Keratinocyte (primary cell): ENCODE measurements around the gene FGF12. TPM values are rescaled to one million over a fixed set of nuclear protein-coding genes. Genes with fewer than 3 reads are reported as not detected.

ENCODE experiments used
- DNase-seq: peaks from one replicate; pipeline ENCODE4 v3.0.0-alpha.2; 2011; ENCODE audit warnings: low read depth, missing footprints, low spot score
- FAIRE-seq: peaks from 2 replicates; lab custom pipeline; 2011; peaks lifted over from hg19 to GRCh38; lab: Jason Lieb, UNC
- H2AFZ ChIP-seq: 2 replicates; pipeline ENCODE4 v1.6.0; 2012; ENCODE audit warnings: low read length, control low read depth, inconsistent platforms; ENCODE audit not compliant: control insufficient read depth
- H3K27ac ChIP-seq: 2 replicates; pipeline ENCODE4 v1.5.1; 2011; ENCODE audit warnings: low read length; ENCODE audit not compliant: control insufficient read depth, insufficient read depth
- H3K27me3 ChIP-seq: 3 replicates; pipeline ENCODE4 v1.6.0; 2011; ENCODE audit warnings: low read length; ENCODE audit not compliant: control insufficient read depth, insufficient read depth; ENCODE audit errors: extremely low read depth
- H3K36me3 ChIP-seq, 2 experiments: 2 replicates in 1 of 2; 3 replicates in 1 of 2; pipeline ENCODE4 v1.5.1; 2011; ENCODE audit warnings: low read length in 2 of 2, mild to moderate bottlenecking in 1 of 2; ENCODE audit not compliant: control insufficient read depth in 2 of 2, insufficient read depth in 2 of 2; ENCODE audit errors: extremely low read depth in 1 of 2
- H3K4me1 ChIP-seq: 3 replicates; pipeline ENCODE4 v1.5.1; 2011; ENCODE audit warnings: low read length; ENCODE audit not compliant: control insufficient read depth, insufficient read depth; ENCODE audit errors: extremely low read depth
- H3K4me2 ChIP-seq: 3 replicates; pipeline ENCODE4 v1.6.0; 2011; ENCODE audit warnings: low read depth, low read length; ENCODE audit not compliant: control insufficient read depth, insufficient read depth; ENCODE audit errors: extremely low read depth
- H3K4me3 ChIP-seq, 3 experiments: fragments of 200-600 bp in 1 of 3; sonication (generic) in 1 of 3; 2 replicates in 2 of 3; 3 replicates in 1 of 3; pipeline ENCODE4 v1.5.1; 2011 to 2016; ENCODE audit warnings: low read length in 3 of 3, mild to moderate bottlenecking in 3 of 3, control low read depth in 2 of 3, inconsistent platforms in 1 of 3, low read depth in 1 of 3, mixed read lengths in 1 of 3, mixed run types in 1 of 3, moderate library complexity in 1 of 3; ENCODE audit not compliant: control insufficient read depth in 2 of 3, insufficient read depth in 2 of 3; ENCODE audit errors: extremely low read depth in 1 of 3
- H3K79me2 ChIP-seq: 2 replicates; pipeline ENCODE4 v1.6.0; 2012; ENCODE audit warnings: low read length; ENCODE audit not compliant: control insufficient read depth, insufficient read depth
- H3K9ac ChIP-seq: 3 replicates; pipeline ENCODE4 v1.6.0; 2011; ENCODE audit warnings: low read length; ENCODE audit not compliant: control insufficient read depth, insufficient read depth; ENCODE audit errors: extremely low read depth
- H3K9me1 ChIP-seq: 3 replicates; pipeline ENCODE4 v1.6.0; 2011; ENCODE audit warnings: low read length; ENCODE audit not compliant: control insufficient read depth, insufficient read depth; ENCODE audit errors: extremely low read depth
- H3K9me3 ChIP-seq: 2 replicates; pipeline ENCODE4 v1.5.1; 2012; ENCODE audit warnings: low read depth, low read length; ENCODE audit not compliant: control insufficient read depth
- H4K20me1 ChIP-seq: 3 replicates; pipeline ENCODE4 v1.6.0; 2011; ENCODE audit warnings: low read length; ENCODE audit not compliant: control insufficient read depth, insufficient read depth; ENCODE audit errors: extremely low read depth
- EZH2 ChIP-seq: IDR thresholded peaks from one replicate; pipeline ENCODE4 v1.6.1; 2012; ENCODE audit warnings: inconsistent platforms, mild to moderate bottlenecking, low read length, moderate library complexity
- dilution Hi-C: fragments of 300-500 bp; cut with MboI; formaldehyde crosslinking; loops from one replicate; pipeline ENCODE4 v1.7.0; 2020; ENCODE audit warnings: low sequenced_read_pairs; ENCODE audit not compliant: extremely low pct_ligation_motif_present
- polyA plus RNA-seq, 5 experiments: library from polyadenylated mRNA; depleted of rRNA in 3 of 5; stranded (reverse) in 3 of 5; stranded (forward) in 1 of 5; unstranded in 1 of 5; fragments of >200 nt; gene quantifications; 1 replicate in 1 of 5; 2 replicates in 3 of 5; 3 replicates in 1 of 5; pipeline versions ENCODE4 v1.2.1 to v1.2.3, GENCODE V29; 2011 to 2012; ENCODE audit warnings: missing spikeins in 2 of 5, low read depth in 1 of 5, low replicate concordance in 1 of 5
- TF ChIP-seq, protein P1 (sequence below), 3 experiments: IDR thresholded peaks in 1 of 3; conservative IDR thresholded peaks in 1 of 3; optimal IDR thresholded peaks in 1 of 3; 2 replicates in 2 of 3; 3 replicates in 1 of 3; pipeline versions ENCODE3 to v1.5.1; 2011; ENCODE audit warnings: low read length in 3 of 3, mild to moderate bottlenecking in 3 of 3, moderate library complexity in 2 of 3, control low read depth in 1 of 3, inconsistent platforms in 1 of 3; ENCODE audit not compliant: insufficient read depth in 2 of 3; ENCODE audit errors: extremely low read depth in 1 of 3

FGF12 gene
- polyA plus RNA-seq, 1 donor (not counting 4 experiments of a cell fraction or from before 2014, with no cell fraction given), result 4.1 TPM

DNA sequence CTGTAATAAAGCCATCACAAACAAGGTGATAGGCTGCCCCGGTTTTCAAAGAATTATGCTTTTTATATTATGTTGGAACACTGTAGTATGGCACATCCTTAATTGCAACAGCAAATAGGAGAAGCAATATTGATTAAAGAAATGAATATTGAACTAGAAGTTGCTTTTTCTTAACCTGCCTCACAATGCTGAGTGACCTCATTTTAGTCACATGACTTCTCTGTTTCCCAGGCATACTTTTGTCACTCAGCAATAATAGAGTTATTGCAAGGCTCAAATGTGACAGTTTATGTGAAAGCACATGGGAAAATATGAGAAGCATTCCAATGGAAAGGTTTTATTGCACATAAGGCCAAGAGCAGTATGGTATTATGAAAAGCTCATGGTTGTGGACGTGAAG, 400.7 kb downstream of the FGF12 start:
- Histone ChIP-seq H3K4me1 (no peaks in the 10 kb centered on the region), H3K9ac (no peak overlapping the region), H3K36me3 (no peaks in the 10 kb centered on the region), H2AFZ (no peak overlapping the region), H3K9me1 (no peaks in the 10 kb centered on the region), H3K27ac (no peak overlapping the region), H3K4me3 (no peak overlapping the region), H3K79me2 (no peaks in the 10 kb centered on the region), H4K20me1 (no peaks in the 10 kb centered on the region), H3K4me2 (no peak overlapping the region), H3K27me3 (no peaks in the 10 kb centered on the region), H3K9me3 (no peaks in the 10 kb centered on the region)
- dilution Hi-C loops, result loop anchor here (25.0 kb wide), 1 partner anchor 89 kb away; no protein-coding TSS in a partner anchor
- FAIRE-seq (no peak), DNase-seq (no peak)
- no peak for TF ChIP-seq EZH2
- TF ChIP-seq, protein P1, sequence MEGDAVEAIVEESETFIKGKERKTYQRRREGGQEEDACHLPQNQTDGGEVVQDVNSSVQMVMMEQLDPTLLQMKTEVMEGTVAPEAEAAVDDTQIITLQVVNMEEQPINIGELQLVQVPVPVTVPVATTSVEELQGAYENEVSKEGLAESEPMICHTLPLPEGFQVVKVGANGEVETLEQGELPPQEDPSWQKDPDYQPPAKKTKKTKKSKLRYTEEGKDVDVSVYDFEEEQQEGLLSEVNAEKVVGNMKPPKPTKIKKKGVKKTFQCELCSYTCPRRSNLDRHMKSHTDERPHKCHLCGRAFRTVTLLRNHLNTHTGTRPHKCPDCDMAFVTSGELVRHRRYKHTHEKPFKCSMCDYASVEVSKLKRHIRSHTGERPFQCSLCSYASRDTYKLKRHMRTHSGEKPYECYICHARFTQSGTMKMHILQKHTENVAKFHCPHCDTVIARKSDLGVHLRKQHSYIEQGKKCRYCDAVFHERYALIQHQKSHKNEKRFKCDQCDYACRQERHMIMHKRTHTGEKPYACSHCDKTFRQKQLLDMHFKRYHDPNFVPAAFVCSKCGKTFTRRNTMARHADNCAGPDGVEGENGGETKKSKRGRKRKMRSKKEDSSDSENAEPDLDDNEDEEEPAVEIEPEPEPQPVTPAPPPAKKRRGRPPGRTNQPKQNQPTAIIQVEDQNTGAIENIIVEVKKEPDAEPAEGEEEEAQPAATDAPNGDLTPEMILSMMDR (optimal IDR thresholded peaks at IDR 0.05 in 1 of 3, IDR thresholded peaks at IDR 0.05 in 1 of 3, conservative IDR thresholded peaks at IDR 0.05 in 1 of 3; ENCODE audit: extremely low read depth in 1 of 3, insufficient read depth in 2 of 3, low read length in 3 of 3), result no peak

DNA sequence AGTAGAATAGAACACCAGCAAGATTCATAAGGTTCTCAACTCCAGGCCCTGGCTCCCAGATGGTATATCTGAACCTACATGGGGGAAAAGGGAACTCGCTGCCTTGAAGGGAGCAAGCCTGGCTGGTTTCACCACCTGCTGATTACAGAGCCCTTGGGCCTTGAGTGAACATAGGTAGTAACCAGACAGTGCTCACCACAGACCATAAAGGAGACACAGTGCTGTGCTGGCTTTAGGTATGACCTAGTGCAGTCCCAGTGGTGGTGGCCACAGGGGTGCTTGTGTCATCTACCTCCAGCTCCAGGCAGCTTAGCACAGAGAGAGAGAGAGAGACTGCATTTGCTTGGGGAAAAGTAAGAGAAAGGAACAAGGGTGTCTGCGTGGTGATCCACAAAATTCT, 409.8 kb downstream of the FGF12 start:
- dilution Hi-C loops, result no loop called here
- no peak for DNase-seq
- no peak for TF ChIP-seq EZH2
- TF ChIP-seq, protein P1 (optimal IDR thresholded peaks at IDR 0.05 in 1 of 3, IDR thresholded peaks at IDR 0.05 in 1 of 3, conservative IDR thresholded peaks at IDR 0.05 in 1 of 3; ENCODE audit: extremely low read depth in 1 of 3, insufficient read depth in 2 of 3, low read length in 3 of 3), result no peak
- Histone ChIP-seq H3K79me2 (no peaks in the 10 kb centered on the region), H3K27ac (no peak overlapping the region), H3K9me3 (no peaks in the 10 kb centered on the region), H3K4me1 (no peaks in the 10 kb centered on the region), H3K4me2 (no peak overlapping the region), H3K9me1 (no peaks in the 10 kb centered on the region), H3K36me3 (no peaks in the 10 kb centered on the region), H3K4me3 (no peak overlapping the region), H2AFZ (no peak overlapping the region), H3K27me3 (no peaks in the 10 kb centered on the region), H3K9ac (no peak overlapping the region), H4K20me1 (no peaks in the 10 kb centered on the region)
- no peak for FAIRE-seq
